HepG2 (cell line): Measurements from ENCODE around the gene NCOA6. TPM values are rescaled to one million over a fixed set of nuclear protein-coding genes. Genes with fewer than 3 reads are reported as not detected.

Source experiments
- polyA plus RNA-seq, 8 experiments: library from polyadenylated mRNA; depleted of rRNA in 3 of 8; stranded (reverse) in 7 of 8; unstranded in 1 of 8; fragments of >200 nt; fragmentation: Illumina TruSeq in 4 of 8; extraction: Trizol in 4 of 8; gene quantifications; 2 replicates each; pipeline versions ENCODE4 v1.2.1 to v1.2.3, GENCODE V29; 2011 to 2016; ENCODE audit warnings: low read depth in 4 of 8, missing spikeins in 1 of 8, mixed read lengths in 1 of 8; ENCODE audit not compliant: insufficient read depth in 1 of 8
- small RNA-seq, 3 experiments: library from RNA; depleted of rRNA; stranded (forward); fragments of <200 nt; gene quantifications; one replicate each; pipeline ENCODE3, GENCODE V24; 2012; ENCODE audit warnings: low read depth in 2 of 3, low replicate concordance in 1 of 3; ENCODE audit not compliant: insufficient read length in 3 of 3, insufficient read depth in 2 of 3
- total RNA-seq, 5 experiments: library from RNA; depleted of rRNA; stranded (reverse); fragments of >200 nt; fragmentation: Illumina TruSeq; extraction: Trizol; gene quantifications; 2 replicates each; pipeline ENCODE4 v1.2.3, GENCODE V29; 2016; ENCODE audit warnings: low read depth in 1 of 5

The NCOA6 gene
- total and polyA plus RNA-seq, 2 of the 13 experiments (the other 11 are each of a cell fraction or from before 2014, with no cell fraction given): 11.2 to 29.3 TPM

Small RNA genes lying within 50 kb of the gene (small RNA-seq; reads per million reads assigned to genes)
- gene AL118520.1: 0 reads per million in 3 experiments

Other genes with a start within 250 kb of the NCOA6 start
- 27.1 and 45.5 TPM in 2 replicates for gene PIGU, start 148.6 kb downstream of the NCOA6 start, total RNA-seq (2016; rRNA removed; fragmentation: Illumina TruSeq; extraction: Trizol)
- gene PIGU, start 148.6 kb downstream of the NCOA6 start, polyA plus RNA-seq (2011; rRNA removed): 175 and 231 TPM in 2 replicates
- gene TP53INP2, start 121.3 kb downstream of the NCOA6 start, total RNA-seq (2016; rRNA removed; fragmentation: Illumina TruSeq; extraction: Trizol): 5.2 and 10.1 TPM in 2 replicates
- gene TP53INP2, start 121.3 kb downstream of the NCOA6 start, polyA plus RNA-seq (2011; rRNA removed): 18.8 and 29.5 TPM in 2 replicates
- 1.9 and 6.6 TPM in 2 replicates for gene GGT7, start 47.2 kb upstream of the NCOA6 start, total RNA-seq (2016; rRNA removed; fragmentation: Illumina TruSeq; extraction: Trizol)
- 23.0 and 35.3 TPM in 2 replicates for gene GGT7, start 47.2 kb upstream of the NCOA6 start, polyA plus RNA-seq (2011; rRNA removed)
- gene ACSS2, start 51.0 kb upstream of the NCOA6 start, total RNA-seq (2016; rRNA removed; fragmentation: Illumina TruSeq; extraction: Trizol): 89.7 and 91.7 TPM in 2 replicates
- 72.8 and 120 TPM in 2 replicates for gene ACSS2, start 51.0 kb upstream of the NCOA6 start, polyA plus RNA-seq (2011; rRNA removed)
- 102 and 107 TPM in 2 replicates for gene GSS, start 130.2 kb upstream of the NCOA6 start, total RNA-seq (2016; rRNA removed; fragmentation: Illumina TruSeq; extraction: Trizol)
- 74.1 and 80.1 TPM in 2 replicates for gene GSS, start 130.2 kb upstream of the NCOA6 start, polyA plus RNA-seq (2011; rRNA removed)
- 0.18 and 0.20 TPM in 2 replicates for gene MYH7B, start 130.2 kb upstream of the NCOA6 start, total RNA-seq (2016; rRNA removed; fragmentation: Illumina TruSeq; extraction: Trizol)
- 0.05 and 0.17 TPM in 2 replicates for gene MYH7B, start 130.2 kb upstream of the NCOA6 start, polyA plus RNA-seq (2011; rRNA removed)